LNCaP clone FGC (cell line): ENCODE measurements around the gene DST.

Experiments
- DNase-seq: peaks from one replicate; pipeline ENCODE4 v3.0.0-alpha.2; 2011; ENCODE audit warnings: low read depth
- H3K4me3 ChIP-seq: 2 replicates; pipeline ENCODE4 v1.5.1; 2011; ENCODE audit warnings: mild to moderate bottlenecking, low read depth, low read length, control low read depth
- CTCF ChIP-seq: IDR thresholded peaks from 2 replicates; pipeline ENCODE4 v1.5.1; 2012; ENCODE audit warnings: mild to moderate bottlenecking; ENCODE audit not compliant: control insufficient read depth, insufficient read depth; ENCODE audit errors: extremely low read depth

The DST gene

GRCh38 chr6:56489559-56489958 is 153.1 kb downstream of the DST start:
- DNase-seq = no peak
- H3K4me3 ChIP-seq = no peak overlapping the region
- TF ChIP-seq CTCF = no peak

- no peak for DNase-seq
- no peak for TF ChIP-seq CTCF
- H3K4me3 ChIP-seq = no peak overlapping the region
Observed at GRCh38 chr6:56488281-56488680, 154.4 kb downstream of the DST start.

- no peak overlapping the region for H3K4me3 ChIP-seq
- no peak for TF ChIP-seq CTCF
- no peak for DNase-seq
Observed at GRCh38 chr6:56486681-56487080, 156.0 kb downstream of the DST start.

- DNase-seq = no peak
- TF ChIP-seq CTCF = no peak
- no peak overlapping the region for H3K4me3 ChIP-seq
Observed at GRCh38 chr6:56484669-56485068, 158.0 kb downstream of the DST start.

- TF ChIP-seq CTCF = no peak
- DNase-seq = no peak
- no peak overlapping the region for H3K4me3 ChIP-seq
Observed at GRCh38 chr6:56483929-56484328, 158.8 kb downstream of the DST start.

- TF ChIP-seq CTCF = no peak
- DNase-seq = no peak
- no peak overlapping the region for H3K4me3 ChIP-seq
Observed at GRCh38 chr6:56482525-56482924, 160.2 kb downstream of the DST start.

- H3K4me3 ChIP-seq = no peak overlapping the region
- no peak for TF ChIP-seq CTCF
- no peak for DNase-seq
Observed at GRCh38 chr6:56481957-56482356, 160.7 kb downstream of the DST start.
